HEK293 (cell line): ENCODE results near the gene FAM83E.

Experiments used
- FEZF1 ChIP-seq: fragments of 450-650 bp; formaldehyde crosslinking; IDR thresholded peaks from 2 replicates; pipeline ENCODE4 v1.5.1; 2016; ENCODE audit warnings: missing biosample characterization, missing genetic modification characterization
- GLIS2 ChIP-seq: fragments of 450-650 bp; formaldehyde crosslinking; IDR thresholded peaks from 2 replicates; pipeline ENCODE4 v1.5.1; 2016; ENCODE audit warnings: missing biosample characterization, missing genetic modification characterization
- KLF1 ChIP-seq: fragments of 450-650 bp; formaldehyde crosslinking; IDR thresholded peaks from 2 replicates; pipeline ENCODE4 v1.5.1; 2016; ENCODE audit warnings: missing biosample characterization, missing genetic modification characterization
- KLF10 ChIP-seq: fragments of 450-650 bp; IDR thresholded peaks from 2 replicates; pipeline ENCODE4 v1.5.1; 2018; ENCODE audit warnings: missing biosample characterization, mild to moderate bottlenecking, missing genetic modification characterization
- KLF16 ChIP-seq: fragments of 450-650 bp; formaldehyde crosslinking; IDR thresholded peaks from 2 replicates; pipeline ENCODE4 v1.5.1; 2017; ENCODE audit warnings: missing biosample characterization, missing genetic modification characterization
- KLF7 ChIP-seq: fragments of 450-650 bp; formaldehyde crosslinking; IDR thresholded peaks from 2 replicates; pipeline ENCODE4 v1.5.1; 2016; ENCODE audit warnings: missing biosample characterization, missing genetic modification characterization, borderline replicate concordance
- KLF8 ChIP-seq: fragments of 450-650 bp; formaldehyde crosslinking; IDR thresholded peaks from 2 replicates; pipeline ENCODE4 v1.5.1; 2016; ENCODE audit warnings: missing biosample characterization, missing genetic modification characterization
- PRDM1 ChIP-seq: fragments of 450-650 bp; formaldehyde crosslinking; IDR thresholded peaks from 2 replicates; pipeline ENCODE4; 2016; ENCODE audit warnings: missing biosample characterization, missing genetic modification characterization
- SALL2 ChIP-seq: fragments of 450-650 bp; formaldehyde crosslinking; IDR thresholded peaks from 2 replicates; pipeline ENCODE4 v1.5.0; 2017; ENCODE audit warnings: missing biosample characterization, mild to moderate bottlenecking, missing genetic modification characterization, borderline replicate concordance
- ZBTB21 ChIP-seq: fragments of 450-650 bp; formaldehyde crosslinking; IDR thresholded peaks from 2 replicates; pipeline ENCODE4 v1.5.1; 2017; ENCODE audit warnings: missing biosample characterization, missing genetic modification characterization
- ZBTB7A ChIP-seq: fragments of 450-650 bp; formaldehyde crosslinking; IDR thresholded peaks from 2 replicates; pipeline ENCODE4 v1.5.1; 2016; ENCODE audit warnings: low read depth, missing biosample characterization, missing genetic modification characterization
- ZFHX2 ChIP-seq: fragments of 450-650 bp; formaldehyde crosslinking; conservative IDR thresholded peaks from 2 replicates; pipeline ENCODE4 v1.5.1; 2016; ENCODE audit warnings: missing biosample characterization, missing genetic modification characterization
- ZFP3 ChIP-seq: fragments of 450-650 bp; formaldehyde crosslinking; IDR thresholded peaks from 2 replicates; pipeline ENCODE4 v1.5.1; 2016; ENCODE audit warnings: low read depth, missing biosample characterization, missing genetic modification characterization
- ZFP69B ChIP-seq: fragments of 450-650 bp; formaldehyde crosslinking; IDR thresholded peaks from 2 replicates; pipeline ENCODE4 v1.5.1; 2016; ENCODE audit warnings: missing biosample characterization, missing genetic modification characterization
- ZNF121 ChIP-seq: fragments of 450-650 bp; formaldehyde crosslinking; IDR thresholded peaks from 2 replicates; pipeline ENCODE4 v1.5.1; 2016; ENCODE audit warnings: missing biosample characterization, missing genetic modification characterization
- ZNF132 ChIP-seq: fragments of 450-650 bp; formaldehyde crosslinking; IDR thresholded peaks from 2 replicates; pipeline ENCODE4 v1.5.1; 2017; ENCODE audit warnings: missing biosample characterization, missing genetic modification characterization, borderline replicate concordance
- ZNF2 ChIP-seq: fragments of 450-650 bp; formaldehyde crosslinking; IDR thresholded peaks from 2 replicates; pipeline ENCODE4 v1.5.1; 2016; ENCODE audit warnings: missing biosample characterization, missing genetic modification characterization
- ZNF266 ChIP-seq: fragments of 450-650 bp; formaldehyde crosslinking; IDR thresholded peaks from 2 replicates; pipeline ENCODE4 v1.5.1; 2016; ENCODE audit warnings: missing biosample characterization, missing genetic modification characterization, low read depth
- ZNF324 ChIP-seq: fragments of 450-650 bp; formaldehyde crosslinking; IDR thresholded peaks from 2 replicates; pipeline ENCODE4 v1.5.1; 2016; ENCODE audit warnings: missing biosample characterization, missing genetic modification characterization
- ZNF335 ChIP-seq: fragments of 450-650 bp; formaldehyde crosslinking; conservative IDR thresholded peaks from 2 replicates; pipeline ENCODE4 v1.5.1; 2016; ENCODE audit warnings: missing biosample characterization, missing genetic modification characterization
- ZNF366 ChIP-seq: fragments of 450-650 bp; formaldehyde crosslinking; conservative IDR thresholded peaks from 2 replicates; pipeline ENCODE4 v1.5.1; 2016; ENCODE audit warnings: missing biosample characterization, missing genetic modification characterization
- ZNF501 ChIP-seq: fragments of 450-650 bp; formaldehyde crosslinking; IDR thresholded peaks from 2 replicates; pipeline ENCODE4 v1.5.1; 2016; ENCODE audit warnings: missing biosample characterization, missing genetic modification characterization
- ZNF510 ChIP-seq: fragments of 450-650 bp; formaldehyde crosslinking; IDR thresholded peaks from 2 replicates; pipeline ENCODE4 v1.5.1; 2018; ENCODE audit warnings: mild to moderate bottlenecking, missing genetic modification characterization, missing biosample characterization; ENCODE audit not compliant: insufficient replicate concordance
- ZNF558 ChIP-seq: fragments of 450-650 bp; formaldehyde crosslinking; IDR thresholded peaks from 2 replicates; pipeline ENCODE4 v1.5.1; 2016; ENCODE audit warnings: missing biosample characterization, missing genetic modification characterization
- ZNF560 ChIP-seq: fragments of 450-650 bp; formaldehyde crosslinking; IDR thresholded peaks from 2 replicates; pipeline ENCODE4 v1.5.1; 2017; ENCODE audit warnings: missing biosample characterization, missing genetic modification characterization, borderline replicate concordance
- ZNF585B ChIP-seq: fragments of 450-650 bp; formaldehyde crosslinking; IDR thresholded peaks from 2 replicates; pipeline ENCODE4 v1.5.1; 2016; ENCODE audit warnings: missing biosample characterization, missing genetic modification characterization
- ZNF610 ChIP-seq: fragments of 450-650 bp; formaldehyde crosslinking; IDR thresholded peaks from 2 replicates; pipeline ENCODE4 v1.5.1; 2016; ENCODE audit warnings: missing biosample characterization, missing genetic modification characterization, borderline replicate concordance
- ZNF677 ChIP-seq: fragments of 450-650 bp; IDR thresholded peaks from 2 replicates; pipeline ENCODE4 v1.5.0; 2018; ENCODE audit warnings: missing biosample characterization, mild to moderate bottlenecking, missing genetic modification characterization, moderate library complexity
- ZNF707 ChIP-seq: fragments of 450-650 bp; formaldehyde crosslinking; IDR thresholded peaks from 2 replicates; pipeline ENCODE4 v1.5.1; 2016; ENCODE audit warnings: missing biosample characterization, missing genetic modification characterization
- ZNF747 ChIP-seq: fragments of 450-650 bp; formaldehyde crosslinking; IDR thresholded peaks from 2 replicates; pipeline ENCODE4 v1.5.1; 2016; ENCODE audit warnings: missing biosample characterization, missing genetic modification characterization
- ZNF843 ChIP-seq: fragments of 450-650 bp; formaldehyde crosslinking; IDR thresholded peaks from 2 replicates; pipeline ENCODE4 v1.5.1; 2016; ENCODE audit warnings: missing biosample characterization, missing genetic modification characterization
- TF ChIP-seq, protein P1 (sequence below): fragments of 450-650 bp; formaldehyde crosslinking; IDR thresholded peaks from 2 replicates; pipeline ENCODE4 v1.5.1; 2017; ENCODE audit warnings: missing biosample characterization, missing genetic modification characterization
- TF ChIP-seq, protein P2 (sequence below): fragments of 450-650 bp; formaldehyde crosslinking; IDR thresholded peaks from 2 replicates; pipeline ENCODE4 v1.5.1; 2016; ENCODE audit warnings: missing biosample characterization, missing genetic modification characterization
- TF ChIP-seq, protein P3 (sequence below): fragments of 450-650 bp; formaldehyde crosslinking; IDR thresholded peaks from 2 replicates; pipeline ENCODE4 v1.5.1; 2017; ENCODE audit warnings: missing biosample characterization, missing genetic modification characterization
- TF ChIP-seq, protein P4 (sequence below): fragments of 450-650 bp; formaldehyde crosslinking; IDR thresholded peaks from 2 replicates; pipeline ENCODE4 v1.5.1; 2017; ENCODE audit warnings: missing biosample characterization, missing genetic modification characterization

Gene FAM83E

DNA sequence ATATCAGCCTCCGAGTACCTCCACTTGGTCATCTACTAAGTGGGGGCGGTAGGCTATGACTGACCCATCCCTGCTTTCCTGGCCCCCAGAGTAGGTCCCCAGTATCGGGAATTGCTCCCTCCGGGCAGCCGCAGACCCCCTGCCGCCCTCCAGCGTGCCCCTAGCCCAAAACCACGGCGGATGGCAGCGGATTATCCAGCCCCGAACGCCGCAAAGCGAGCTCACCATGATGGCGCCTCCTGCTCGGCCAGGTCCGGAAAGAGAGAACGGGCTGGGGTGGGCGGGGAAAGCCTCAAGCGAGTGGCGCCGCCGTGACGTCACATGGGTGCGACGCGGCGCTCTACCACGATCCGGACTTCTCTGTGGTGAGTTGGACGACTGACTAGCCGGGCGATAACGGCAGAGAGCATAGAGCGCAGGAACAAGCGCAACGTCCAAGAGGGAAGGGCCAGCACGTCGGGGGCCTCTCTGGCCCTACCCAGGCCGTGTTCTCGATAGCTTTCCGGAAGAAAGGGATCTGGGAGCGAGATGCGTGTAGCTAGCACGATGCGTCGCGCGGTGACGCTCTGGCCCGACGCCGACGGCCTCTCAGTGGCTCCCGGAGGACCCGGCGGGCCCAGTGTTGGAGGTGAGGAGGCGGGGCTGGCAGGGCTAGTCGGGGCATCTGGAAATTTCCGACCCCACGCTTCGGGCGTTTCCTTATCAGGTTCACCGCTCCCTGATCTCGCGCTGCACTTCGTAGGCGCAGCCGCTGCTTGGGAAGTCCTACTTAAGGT, 4.2 kb upstream of the FAM83E start, which contains the start of the genes RPL18 and SPHK2 (continued):
- TF ChIP-seq, protein P1, sequence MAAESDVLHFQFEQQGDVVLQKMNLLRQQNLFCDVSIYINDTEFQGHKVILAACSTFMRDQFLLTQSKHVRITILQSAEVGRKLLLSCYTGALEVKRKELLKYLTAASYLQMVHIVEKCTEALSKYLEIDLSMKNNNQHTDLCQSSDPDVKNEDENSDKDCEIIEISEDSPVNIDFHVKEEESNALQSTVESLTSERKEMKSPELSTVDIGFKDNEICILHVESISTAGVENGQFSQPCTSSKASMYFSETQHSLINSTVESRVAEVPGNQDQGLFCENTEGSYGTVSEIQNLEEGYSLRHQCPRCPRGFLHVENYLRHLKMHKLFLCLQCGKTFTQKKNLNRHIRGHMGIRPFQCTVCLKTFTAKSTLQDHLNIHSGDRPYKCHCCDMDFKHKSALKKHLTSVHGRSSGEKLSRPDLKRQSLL (tag by site-specific recombination) = peak; percentile 81
- TF ChIP-seq ZFP3 (tag by site-specific recombination) = no peak
- peak; percentile 98 for TF ChIP-seq KLF16 (tag by site-specific recombination)
- TF ChIP-seq ZBTB7A = peak; percentile 42; the same call in 1 of the 2 replicates
- peak; percentile 89 for TF ChIP-seq ZNF501 (tag by site-specific recombination)
- peak; percentile 87 for TF ChIP-seq ZNF324 (tag by site-specific recombination)
- TF ChIP-seq ZNF747 (tag by site-specific recombination) = no peak
- no peak; the same call in 1 of the 2 replicates for TF ChIP-seq KLF1 (tag by site-specific recombination)
- no peak for TF ChIP-seq ZNF707 (tag by site-specific recombination)
- no peak for TF ChIP-seq SALL2
- 0 out of 2 replicates have a peak, but pooled peaks have one; percentile 42 for TF ChIP-seq ZNF2 (tag by site-specific recombination)
- TF ChIP-seq, protein P2, sequence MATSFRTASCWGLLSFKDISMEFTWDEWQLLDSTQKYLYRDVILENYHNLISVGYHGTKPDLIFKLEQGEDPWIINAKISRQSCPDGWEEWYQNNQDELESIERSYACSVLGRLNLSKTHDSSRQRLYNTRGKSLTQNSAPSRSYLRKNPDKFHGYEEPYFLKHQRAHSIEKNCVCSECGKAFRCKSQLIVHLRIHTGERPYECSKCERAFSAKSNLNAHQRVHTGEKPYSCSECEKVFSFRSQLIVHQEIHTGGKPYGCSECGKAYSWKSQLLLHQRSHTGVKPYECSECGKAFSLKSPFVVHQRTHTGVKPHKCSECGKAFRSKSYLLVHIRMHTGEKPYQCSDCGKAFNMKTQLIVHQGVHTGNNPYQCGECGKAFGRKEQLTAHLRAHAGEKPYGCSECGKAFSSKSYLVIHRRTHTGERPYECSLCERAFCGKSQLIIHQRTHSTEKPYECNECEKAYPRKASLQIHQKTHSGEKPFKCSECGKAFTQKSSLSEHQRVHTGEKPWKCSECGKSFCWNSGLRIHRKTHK = no peak
- peak; percentile 80 for TF ChIP-seq ZNF121 (tag by site-specific recombination)
- peak; percentile 53; the same call in 1 of the 2 replicates for TF ChIP-seq FEZF1 (tag by site-specific recombination)
- TF ChIP-seq ZNF132 (tag by site-specific recombination) = no peak
- peak; percentile 89; the same call in 1 of the 2 replicates for TF ChIP-seq ZNF843 (tag by site-specific recombination)
- peak; percentile 81 for TF ChIP-seq KLF10
- 0 out of 2 replicates have a peak, but pooled peaks have one; percentile 13 for TF ChIP-seq ZNF677 (tag by site-specific recombination)
- TF ChIP-seq ZBTB21 (tag by site-specific recombination) = peak; percentile 94
- TF ChIP-seq ZNF366 (tag by site-specific recombination) = peak; percentile 89
- no peak for TF ChIP-seq ZNF585B (tag by site-specific recombination)
- TF ChIP-seq, protein P3, sequence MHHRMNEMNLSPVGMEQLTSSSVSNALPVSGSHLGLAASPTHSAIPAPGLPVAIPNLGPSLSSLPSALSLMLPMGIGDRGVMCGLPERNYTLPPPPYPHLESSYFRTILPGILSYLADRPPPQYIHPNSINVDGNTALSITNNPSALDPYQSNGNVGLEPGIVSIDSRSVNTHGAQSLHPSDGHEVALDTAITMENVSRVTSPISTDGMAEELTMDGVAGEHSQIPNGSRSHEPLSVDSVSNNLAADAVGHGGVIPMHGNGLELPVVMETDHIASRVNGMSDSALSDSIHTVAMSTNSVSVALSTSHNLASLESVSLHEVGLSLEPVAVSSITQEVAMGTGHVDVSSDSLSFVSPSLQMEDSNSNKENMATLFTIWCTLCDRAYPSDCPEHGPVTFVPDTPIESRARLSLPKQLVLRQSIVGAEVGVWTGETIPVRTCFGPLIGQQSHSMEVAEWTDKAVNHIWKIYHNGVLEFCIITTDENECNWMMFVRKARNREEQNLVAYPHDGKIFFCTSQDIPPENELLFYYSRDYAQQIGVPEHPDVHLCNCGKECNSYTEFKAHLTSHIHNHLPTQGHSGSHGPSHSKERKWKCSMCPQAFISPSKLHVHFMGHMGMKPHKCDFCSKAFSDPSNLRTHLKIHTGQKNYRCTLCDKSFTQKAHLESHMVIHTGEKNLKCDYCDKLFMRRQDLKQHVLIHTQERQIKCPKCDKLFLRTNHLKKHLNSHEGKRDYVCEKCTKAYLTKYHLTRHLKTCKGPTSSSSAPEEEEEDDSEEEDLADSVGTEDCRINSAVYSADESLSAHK = peak; percentile 57; the same call in 1 of the 2 replicates
- TF ChIP-seq KLF8 = peak; percentile 98
- peak; percentile 13; the same call in 1 of the 2 replicates for TF ChIP-seq GLIS2 (tag by site-specific recombination)
- TF ChIP-seq ZNF560 (tag by site-specific recombination) = no peak
- TF ChIP-seq ZNF610 (tag by site-specific recombination) = no peak; the same call in 1 of the 2 replicates
- TF ChIP-seq, protein P4, sequence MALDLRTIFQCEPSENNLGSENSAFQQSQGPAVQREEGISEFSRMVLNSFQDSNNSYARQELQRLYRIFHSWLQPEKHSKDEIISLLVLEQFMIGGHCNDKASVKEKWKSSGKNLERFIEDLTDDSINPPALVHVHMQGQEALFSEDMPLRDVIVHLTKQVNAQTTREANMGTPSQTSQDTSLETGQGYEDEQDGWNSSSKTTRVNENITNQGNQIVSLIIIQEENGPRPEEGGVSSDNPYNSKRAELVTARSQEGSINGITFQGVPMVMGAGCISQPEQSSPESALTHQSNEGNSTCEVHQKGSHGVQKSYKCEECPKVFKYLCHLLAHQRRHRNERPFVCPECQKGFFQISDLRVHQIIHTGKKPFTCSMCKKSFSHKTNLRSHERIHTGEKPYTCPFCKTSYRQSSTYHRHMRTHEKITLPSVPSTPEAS (tag by site-specific recombination) = peak; percentile 8; the same call in 1 of the 2 replicates
- peak; percentile 78; the same call in 1 of the 2 replicates for TF ChIP-seq ZFP69B (tag by site-specific recombination)
- no peak for TF ChIP-seq ZNF510 (tag by site-specific recombination)
- peak; percentile 83 for TF ChIP-seq ZNF335 (tag by site-specific recombination)
- TF ChIP-seq PRDM1 (tag by site-specific recombination) = peak; percentile 64
- peak; percentile 65; the same call in 1 of the 2 replicates for TF ChIP-seq ZFHX2 (tag by site-specific recombination)
- TF ChIP-seq KLF7 = peak; percentile 82; the same call in 1 of the 2 replicates
- no peak for TF ChIP-seq ZNF266
- peak; percentile 38; the same call in 1 of the 2 replicates for TF ChIP-seq ZNF558 (tag by site-specific recombination)
